HepG2 (cell line): ENCODE data around the gene VPS29. TPM values are rescaled to one million over a fixed set of nuclear protein-coding genes. Genes with fewer than 3 reads are reported as not detected.

Experiments
- BRF2 ChIP-seq: sonication (generic); formaldehyde crosslinking; IDR thresholded peaks from 2 replicates; pipeline ENCODE4 v1.8.1; 2022; ENCODE audit warnings: mild to moderate bottlenecking, missing genetic modification reagents
- MED1 ChIP-seq: sonication (generic); formaldehyde crosslinking; IDR thresholded peaks from 2 replicates; pipeline ENCODE4 v1.4.0; 2020; ENCODE audit warnings: missing genetic modification reagents
- NPAS2 ChIP-seq: sonication (generic); formaldehyde crosslinking; IDR thresholded peaks from 2 replicates; pipeline ENCODE4 v1.8.0; 2022; ENCODE audit warnings: mild to moderate bottlenecking, missing genetic modification reagents, borderline replicate concordance
- NR2F1 ChIP-seq, 2 experiments: fragments of 450-650 bp in 1 of 2; formaldehyde crosslinking in 1 of 2; IDR thresholded peaks; 2 replicates each; pipeline versions ENCODE4 v1.5.0 to v1.6.1; 2016 to 2020; ENCODE audit warnings: mild to moderate bottlenecking in 1 of 2, missing compliant biosample characterization in 1 of 2, missing genetic modification reagents in 1 of 2, moderate library complexity in 1 of 2
- SMAD1 ChIP-seq: sonication (generic); formaldehyde crosslinking; IDR thresholded peaks from 2 replicates; pipeline ENCODE4 v1.4.0; 2020; ENCODE audit warnings: missing genetic modification reagents, low read depth, mild to moderate bottlenecking, borderline replicate concordance
- ZEB1 ChIP-seq: IDR thresholded peaks from 2 replicates; pipeline ENCODE4 v1.6.1; 2012; ENCODE audit warnings: mild to moderate bottlenecking, low read depth, inconsistent platforms; ENCODE audit not compliant: insufficient replicate concordance
- ZNF143 ChIP-seq: sonication (generic); formaldehyde crosslinking; IDR thresholded peaks from 2 replicates; pipeline ENCODE4 v1.4.0; 2020; ENCODE audit warnings: missing genetic modification reagents
- ZNF570 ChIP-seq: sonication (generic); formaldehyde crosslinking; IDR thresholded peaks from 2 replicates; pipeline ENCODE4 v1.4.0; 2020; ENCODE audit warnings: mild to moderate bottlenecking, missing genetic modification reagents, borderline replicate concordance
- ZNF589 ChIP-seq: sonication (generic); formaldehyde crosslinking; conservative IDR thresholded peaks from 2 replicates; pipeline ENCODE4 v1.8.0; 2022; ENCODE audit warnings: mild to moderate bottlenecking, moderate library complexity, missing genetic modification reagents
- ZNF674 ChIP-seq: sonication (generic); formaldehyde crosslinking; IDR thresholded peaks from 2 replicates; pipeline ENCODE4 v1.5.0; 2020; ENCODE audit warnings: low read depth, mild to moderate bottlenecking, missing genetic modification reagents
- ZNF850 ChIP-seq: sonication (generic); formaldehyde crosslinking; conservative IDR thresholded peaks from 2 replicates; pipeline ENCODE4 v1.9.0; 2021; ENCODE audit warnings: mild to moderate bottlenecking, missing genetic modification reagents
- ZNF883 ChIP-seq: sonication (generic); formaldehyde crosslinking; IDR thresholded peaks from 2 replicates; pipeline ENCODE4 v1.5.1; 2020; ENCODE audit warnings: mild to moderate bottlenecking, missing genetic modification reagents; ENCODE audit errors: not compliant biosample characterization
- polyA plus RNA-seq, 8 experiments: library from polyadenylated mRNA; depleted of rRNA in 3 of 8; stranded (reverse) in 7 of 8; unstranded in 1 of 8; fragments of >200 nt; fragmentation: Illumina TruSeq in 4 of 8; extraction: Trizol in 4 of 8; gene quantifications; 2 replicates each; pipeline versions ENCODE4 v1.2.1 to v1.2.3, GENCODE V29; 2011 to 2016; ENCODE audit warnings: low read depth in 4 of 8, missing spikeins in 1 of 8, mixed read lengths in 1 of 8; ENCODE audit not compliant: insufficient read depth in 1 of 8
- total RNA-seq, 5 experiments: library from RNA; depleted of rRNA; stranded (reverse); fragments of >200 nt; fragmentation: Illumina TruSeq; extraction: Trizol; gene quantifications; 2 replicates each; pipeline ENCODE4 v1.2.3, GENCODE V29; 2016; ENCODE audit warnings: low read depth in 1 of 5
- TF ChIP-seq, protein P1 (sequence below): sonication (generic); formaldehyde crosslinking; IDR thresholded peaks from 2 replicates; pipeline ENCODE4 v1.5.1; 2020; ENCODE audit warnings: mild to moderate bottlenecking, missing genetic modification reagents, moderate library complexity
- TF ChIP-seq, protein P2 (sequence below): IDR thresholded peaks from 2 replicates; pipeline ENCODE4 v1.6.1; 2016; ENCODE audit warnings: mild to moderate bottlenecking, missing biosample characterization, missing genetic modification reagents
- TF ChIP-seq, protein P3 (sequence below): sonication (generic); formaldehyde crosslinking; IDR thresholded peaks from 2 replicates; pipeline ENCODE4 v1.4.0; 2020; ENCODE audit warnings: missing genetic modification reagents, borderline replicate concordance
- TF ChIP-seq, protein P4 (sequence below): sonication (generic); formaldehyde crosslinking; IDR thresholded peaks from 2 replicates; pipeline ENCODE4 v1.4.0; 2020; ENCODE audit warnings: mild to moderate bottlenecking, missing genetic modification reagents, borderline replicate concordance

The VPS29 gene
- total and polyA plus RNA-seq, 2 of the 13 experiments (the other 11 are each of a cell fraction or from before 2014, with no cell fraction given) = 107 to 114 TPM

DNA sequence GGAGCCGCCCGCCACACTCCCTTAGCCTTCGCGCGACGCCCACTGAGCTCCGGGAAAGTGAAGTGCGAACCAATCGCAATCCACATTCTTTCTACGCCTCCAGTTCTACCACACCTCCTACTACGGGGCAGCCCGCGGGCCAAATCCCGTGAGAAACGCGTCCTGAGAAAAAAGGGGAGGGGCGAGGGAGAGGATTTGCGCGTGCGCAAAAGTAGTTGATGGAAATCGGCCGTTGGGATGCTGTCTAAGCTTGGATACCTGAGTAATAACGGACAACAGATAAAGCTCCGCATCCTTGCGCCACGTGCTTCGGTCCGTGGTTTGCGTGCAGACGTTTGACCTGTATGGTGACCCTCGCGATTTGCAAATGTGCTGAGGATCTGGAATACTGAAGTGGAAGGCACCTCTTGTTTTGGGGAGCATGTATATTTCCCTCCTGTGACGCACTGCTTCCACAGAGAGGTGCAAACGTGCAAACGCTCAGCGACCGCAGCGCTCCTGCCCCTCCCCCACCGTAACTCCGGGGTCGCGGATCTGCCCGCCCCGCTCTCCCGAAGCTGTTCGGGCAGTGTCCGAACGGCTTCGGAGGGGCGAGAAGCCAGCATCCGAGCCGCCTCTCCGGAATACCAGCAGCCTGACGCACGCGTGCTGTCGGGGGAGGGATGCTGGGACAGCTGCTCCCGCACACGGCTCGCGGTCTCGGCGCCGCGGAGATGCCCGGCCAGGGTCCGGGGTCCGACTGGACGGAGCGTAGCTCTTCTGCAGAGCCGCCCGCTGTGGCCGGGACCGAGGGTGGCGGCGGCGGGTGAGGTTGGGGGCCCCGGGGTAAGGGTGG, 33.5 kb downstream of the VPS29 start, which contains the start of the genes FAM216A and GPN3 (continued):
- TF ChIP-seq NR2F1 (CRISPR knock-in tag; IDR thresholded peaks at IDR 0.05) (0 out of 4 replicates have a peak, but pooled peaks of 1 of the 2 experiments have one; percentile 27), ZNF674 (CRISPR knock-in tag) (peak; percentile 50; the same call in 1 of the 2 replicates), ZEB1 (peak; percentile 24), SMAD1 (CRISPR knock-in tag) (no peak), ZNF589 (peak; percentile 13; the same call in 1 of the 2 replicates), BRF2 (CRISPR knock-in tag) (peak; percentile 65; the same call in 1 of the 2 replicates), MED1 (peak; percentile 71), ZNF570 (CRISPR knock-in tag) (0 out of 2 replicates have a peak, but pooled peaks have one; percentile 34), ZNF143 (peak; percentile 75), ZNF883 (no peak), NPAS2 (CRISPR knock-in tag) (no peak), ZNF850 (CRISPR knock-in tag) (peak; percentile 82; the same call in 1 of the 2 replicates)
- TF ChIP-seq, protein P1, sequence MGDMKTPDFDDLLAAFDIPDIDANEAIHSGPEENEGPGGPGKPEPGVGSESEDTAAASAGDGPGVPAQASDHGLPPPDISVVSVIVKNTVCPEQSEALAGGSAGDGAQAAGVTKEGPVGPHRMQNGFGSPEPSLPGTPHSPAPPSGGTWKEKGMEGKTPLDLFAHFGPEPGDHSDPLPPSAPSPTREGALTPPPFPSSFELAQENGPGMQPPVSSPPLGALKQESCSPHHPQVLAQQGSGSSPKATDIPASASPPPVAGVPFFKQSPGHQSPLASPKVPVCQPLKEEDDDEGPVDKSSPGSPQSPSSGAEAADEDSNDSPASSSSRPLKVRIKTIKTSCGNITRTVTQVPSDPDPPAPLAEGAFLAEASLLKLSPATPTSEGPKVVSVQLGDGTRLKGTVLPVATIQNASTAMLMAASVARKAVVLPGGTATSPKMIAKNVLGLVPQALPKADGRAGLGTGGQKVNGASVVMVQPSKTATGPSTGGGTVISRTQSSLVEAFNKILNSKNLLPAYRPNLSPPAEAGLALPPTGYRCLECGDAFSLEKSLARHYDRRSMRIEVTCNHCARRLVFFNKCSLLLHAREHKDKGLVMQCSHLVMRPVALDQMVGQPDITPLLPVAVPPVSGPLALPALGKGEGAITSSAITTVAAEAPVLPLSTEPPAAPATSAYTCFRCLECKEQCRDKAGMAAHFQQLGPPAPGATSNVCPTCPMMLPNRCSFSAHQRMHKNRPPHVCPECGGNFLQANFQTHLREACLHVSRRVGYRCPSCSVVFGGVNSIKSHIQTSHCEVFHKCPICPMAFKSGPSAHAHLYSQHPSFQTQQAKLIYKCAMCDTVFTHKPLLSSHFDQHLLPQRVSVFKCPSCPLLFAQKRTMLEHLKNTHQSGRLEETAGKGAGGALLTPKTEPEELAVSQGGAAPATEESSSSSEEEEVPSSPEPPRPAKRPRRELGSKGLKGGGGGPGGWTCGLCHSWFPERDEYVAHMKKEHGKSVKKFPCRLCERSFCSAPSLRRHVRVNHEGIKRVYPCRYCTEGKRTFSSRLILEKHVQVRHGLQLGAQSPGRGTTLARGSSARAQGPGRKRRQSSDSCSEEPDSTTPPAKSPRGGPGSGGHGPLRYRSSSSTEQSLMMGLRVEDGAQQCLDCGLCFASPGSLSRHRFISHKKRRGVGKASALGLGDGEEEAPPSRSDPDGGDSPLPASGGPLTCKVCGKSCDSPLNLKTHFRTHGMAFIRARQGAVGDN (CRISPR knock-in tag) = peak; percentile 95
- TF ChIP-seq, protein P2, sequence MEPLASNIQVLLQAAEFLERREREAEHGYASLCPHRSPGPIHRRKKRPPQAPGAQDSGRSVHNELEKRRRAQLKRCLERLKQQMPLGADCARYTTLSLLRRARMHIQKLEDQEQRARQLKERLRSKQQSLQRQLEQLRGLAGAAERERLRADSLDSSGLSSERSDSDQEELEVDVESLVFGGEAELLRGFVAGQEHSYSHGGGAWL (CRISPR knock-in tag) = peak; percentile 53
- TF ChIP-seq, protein P3, sequence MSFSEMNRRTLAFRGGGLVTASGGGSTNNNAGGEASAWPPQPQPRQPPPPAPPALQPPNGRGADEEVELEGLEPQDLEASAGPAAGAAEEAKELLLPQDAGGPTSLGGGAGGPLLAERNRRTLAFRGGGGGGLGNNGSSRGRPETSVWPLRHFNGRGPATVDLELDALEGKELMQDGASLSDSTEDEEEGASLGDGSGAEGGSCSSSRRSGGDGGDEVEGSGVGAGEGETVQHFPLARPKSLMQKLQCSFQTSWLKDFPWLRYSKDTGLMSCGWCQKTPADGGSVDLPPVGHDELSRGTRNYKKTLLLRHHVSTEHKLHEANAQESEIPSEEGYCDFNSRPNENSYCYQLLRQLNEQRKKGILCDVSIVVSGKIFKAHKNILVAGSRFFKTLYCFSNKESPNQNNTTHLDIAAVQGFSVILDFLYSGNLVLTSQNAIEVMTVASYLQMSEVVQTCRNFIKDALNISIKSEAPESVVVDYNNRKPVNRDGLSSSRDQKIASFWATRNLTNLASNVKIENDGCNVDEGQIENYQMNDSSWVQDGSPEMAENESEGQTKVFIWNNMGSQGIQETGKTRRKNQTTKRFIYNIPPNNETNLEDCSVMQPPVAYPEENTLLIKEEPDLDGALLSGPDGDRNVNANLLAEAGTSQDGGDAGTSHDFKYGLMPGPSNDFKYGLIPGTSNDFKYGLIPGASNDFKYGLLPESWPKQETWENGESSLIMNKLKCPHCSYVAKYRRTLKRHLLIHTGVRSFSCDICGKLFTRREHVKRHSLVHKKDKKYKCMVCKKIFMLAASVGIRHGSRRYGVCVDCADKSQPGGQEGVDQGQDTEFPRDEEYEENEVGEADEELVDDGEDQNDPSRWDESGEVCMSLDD = peak; percentile 47; the same call in 1 of the 2 replicates
- TF ChIP-seq, protein P4, sequence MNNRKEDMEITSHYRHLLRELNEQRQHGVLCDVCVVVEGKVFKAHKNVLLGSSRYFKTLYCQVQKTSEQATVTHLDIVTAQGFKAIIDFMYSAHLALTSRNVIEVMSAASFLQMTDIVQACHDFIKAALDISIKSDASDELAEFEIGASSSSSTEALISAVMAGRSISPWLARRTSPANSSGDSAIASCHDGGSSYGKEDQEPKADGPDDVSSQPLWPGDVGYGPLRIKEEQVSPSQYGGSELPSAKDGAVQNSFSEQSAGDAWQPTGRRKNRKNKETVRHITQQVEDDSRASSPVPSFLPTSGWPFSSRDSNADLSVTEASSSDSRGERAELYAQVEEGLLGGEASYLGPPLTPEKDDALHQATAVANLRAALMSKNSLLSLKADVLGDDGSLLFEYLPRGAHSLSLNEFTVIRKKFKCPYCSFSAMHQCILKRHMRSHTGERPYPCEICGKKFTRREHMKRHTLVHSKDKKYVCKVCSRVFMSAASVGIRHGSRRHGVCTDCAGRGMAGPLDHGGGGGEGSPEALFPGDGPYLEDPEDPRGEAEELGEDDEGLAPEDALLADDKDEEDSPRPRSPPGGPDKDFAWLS (CRISPR knock-in tag) = peak; percentile 64; the same call in 1 of the 2 replicates
